CD4-positive, alpha-beta T cell treated with Interleukin-6 for 4 hours (primary cell): ENCODE measurements around the gene PRDM5.

ENCODE experiments used
- DNase-seq: peaks from one replicate; pipeline ENCODE4 v3.0.0-alpha.2; 2020; ENCODE audit warnings: mixed read lengths

Gene PRDM5

DNA sequence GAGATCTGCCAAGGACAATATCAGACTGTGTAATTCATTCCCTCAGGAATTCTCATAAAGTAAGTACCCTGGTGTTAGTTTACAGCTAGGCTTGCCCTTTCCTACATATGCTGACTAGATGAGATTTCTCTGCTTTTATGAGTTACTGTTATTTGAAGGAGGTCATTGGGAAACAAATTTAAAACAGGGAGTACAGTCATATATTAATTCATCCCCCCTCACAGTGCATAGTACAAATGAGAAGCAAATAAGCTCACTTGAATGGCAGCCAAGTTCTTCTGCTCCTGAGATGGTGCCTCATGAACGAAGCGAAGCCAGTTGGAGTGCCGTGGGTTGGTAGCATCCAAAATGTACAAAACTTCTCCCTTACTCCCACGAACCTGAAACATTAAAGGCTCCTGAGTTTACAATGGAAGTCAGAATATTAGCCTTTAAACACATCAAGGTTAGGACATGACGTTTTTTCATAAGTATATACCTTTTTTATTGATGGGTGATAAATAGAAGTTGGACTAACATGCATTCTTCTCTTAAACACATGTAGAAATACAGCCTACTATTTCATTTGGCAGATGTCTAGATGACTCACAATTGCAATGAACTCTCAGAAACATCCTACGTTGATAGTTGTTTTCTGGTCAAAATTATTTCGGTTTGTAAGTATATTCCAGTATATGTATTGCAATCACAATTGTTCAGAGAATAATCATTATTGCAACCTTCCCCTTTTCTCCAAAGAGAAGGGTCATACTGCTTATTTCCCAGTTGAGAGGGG, 69.2 kb downstream of the PRDM5 start:
- no peak for DNase-seq

DNA sequence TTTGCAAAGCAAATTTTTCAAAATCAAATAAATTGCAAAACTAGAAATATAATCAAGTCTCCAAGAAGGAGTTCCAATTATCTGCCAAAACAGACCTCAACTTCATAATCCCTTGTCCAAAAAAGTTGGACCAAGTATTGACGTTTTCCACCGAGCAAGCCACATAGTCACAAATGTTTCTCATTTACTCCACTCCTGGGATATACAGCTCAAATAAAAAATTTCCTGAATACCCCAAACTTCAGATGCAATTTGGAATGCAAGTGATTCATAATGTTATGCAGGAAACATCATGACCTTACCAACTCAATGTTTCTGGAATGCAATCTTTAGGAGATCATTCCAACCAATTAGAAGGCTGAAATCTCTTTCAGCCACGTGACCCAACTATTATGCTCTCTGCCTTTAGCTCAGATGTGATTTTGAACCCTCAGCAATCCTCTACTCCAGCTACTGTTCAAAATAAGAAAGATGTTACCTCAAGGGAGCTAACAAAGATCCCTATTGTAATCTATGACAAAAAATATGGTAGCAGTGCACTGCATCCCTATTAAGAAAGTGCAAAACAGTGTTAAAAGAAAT, 72.4 kb downstream of the PRDM5 start:
- DNase-seq = no peak

DNA sequence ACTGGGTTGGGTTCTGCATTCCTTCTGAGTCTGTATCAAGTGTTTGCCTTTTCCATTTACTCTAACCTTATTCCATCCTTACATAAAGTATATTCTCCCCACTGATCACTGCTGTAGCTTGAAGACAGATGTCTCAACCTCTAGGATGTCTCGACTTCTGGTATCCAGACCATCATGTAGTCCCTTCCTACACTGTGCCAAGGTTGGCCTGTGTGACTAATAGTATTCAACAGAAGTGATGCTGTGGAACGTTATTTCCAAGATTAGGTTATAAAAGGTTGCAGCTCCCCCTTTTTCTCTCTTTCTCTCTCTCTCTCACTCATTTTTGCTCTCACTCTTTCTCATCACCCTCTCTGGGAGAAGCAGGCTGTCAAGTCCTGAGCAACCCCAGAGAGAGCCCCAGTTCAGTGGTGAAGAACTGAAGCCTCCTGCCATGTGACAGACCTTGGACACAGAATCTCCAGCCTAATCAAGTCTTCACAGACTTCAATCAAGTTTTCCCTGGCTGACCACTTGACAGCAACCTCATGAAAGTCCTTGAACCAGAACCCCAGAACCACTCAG, 75.4 kb downstream of the PRDM5 start:
- DNase-seq = no peak

DNA sequence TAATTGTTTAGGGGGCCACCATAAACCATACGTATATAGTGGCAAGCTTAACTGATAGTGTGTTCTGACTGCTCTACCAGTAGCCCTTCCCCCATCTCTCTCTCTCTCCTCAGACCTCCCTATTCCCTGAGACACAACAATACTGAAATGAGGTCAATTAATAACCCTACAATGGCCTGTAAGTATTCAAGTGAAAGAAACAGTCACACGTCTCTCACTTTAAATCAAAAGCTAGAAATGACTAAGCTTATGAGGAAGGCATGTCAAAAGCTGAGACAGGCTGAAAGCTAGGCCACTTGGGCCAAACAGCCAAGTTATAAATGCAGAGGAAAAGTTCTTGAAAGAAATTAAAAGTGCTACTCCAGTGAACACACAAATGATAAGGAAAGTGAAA, 78.0 kb downstream of the PRDM5 start:
- no peak for DNase-seq

DNA sequence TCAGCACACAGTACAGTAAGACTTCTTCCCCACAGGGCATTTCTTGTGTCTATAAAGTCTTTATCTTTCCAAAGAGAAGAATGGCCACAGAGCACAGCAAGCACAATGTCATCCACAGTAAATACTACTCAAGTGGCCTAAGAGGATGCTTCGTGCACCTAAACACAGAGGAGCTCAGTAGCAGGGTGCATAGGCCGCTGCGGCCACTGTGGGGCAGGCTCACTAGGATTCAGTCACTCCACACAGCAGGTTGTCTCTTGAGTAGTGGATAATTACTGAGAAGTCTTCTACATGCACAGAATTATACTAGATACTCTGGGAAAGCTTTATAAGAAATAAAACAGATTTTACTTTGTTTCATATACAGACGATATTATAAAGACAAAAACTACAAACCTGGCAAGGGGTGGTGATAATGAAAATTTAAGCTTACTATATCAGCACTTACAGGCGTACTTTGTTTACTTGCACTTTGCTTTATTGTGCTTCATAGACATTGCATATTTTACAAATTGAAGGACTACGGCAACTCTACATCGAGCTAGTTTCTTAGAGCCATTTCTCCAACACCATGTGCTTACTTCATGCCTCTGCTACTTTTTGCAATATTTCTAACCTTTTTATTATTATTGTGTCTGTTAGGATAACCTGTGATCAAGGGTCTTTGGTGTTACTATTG, 78.5 kb downstream of the PRDM5 start:
- DNase-seq = no peak

DNA sequence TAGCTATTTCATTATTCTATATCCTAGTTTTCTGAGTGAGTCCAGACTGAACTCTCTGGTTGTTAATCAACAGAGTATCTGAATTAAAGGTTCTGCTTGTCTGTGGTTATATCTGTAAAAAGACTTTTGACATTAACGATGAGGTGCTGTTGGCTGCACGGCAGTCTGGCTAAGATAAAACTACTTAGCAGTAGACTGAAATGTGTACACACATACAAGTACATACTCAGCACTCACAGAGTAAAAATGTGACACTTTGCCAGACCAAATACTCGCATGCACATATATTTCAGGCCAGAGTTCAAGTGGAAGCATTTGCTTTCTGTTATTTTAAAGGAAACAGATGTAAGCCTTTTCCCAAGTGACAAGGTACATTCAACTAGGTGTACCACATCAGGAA, 80.5 kb downstream of the PRDM5 start:
- DNase-seq = no peak

DNA sequence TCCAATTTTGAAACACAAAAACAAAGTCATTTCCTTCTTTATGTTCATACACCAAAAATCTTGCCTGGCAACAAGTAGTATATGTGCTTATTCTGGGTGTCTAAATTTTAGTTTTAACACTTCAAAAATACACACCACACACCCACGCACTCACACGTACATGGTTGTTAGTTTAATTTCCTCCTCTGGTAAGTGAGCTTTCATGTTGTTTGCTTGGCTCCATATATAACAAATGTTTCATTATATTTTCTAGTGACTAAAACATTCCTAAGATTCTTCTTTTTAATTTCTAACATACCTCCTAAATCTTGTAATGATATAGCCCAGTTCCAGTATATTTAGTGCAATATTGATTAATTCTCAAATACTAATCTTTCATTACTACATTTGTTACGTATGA, 80.9 kb downstream of the PRDM5 start:
- DNase-seq = no peak

DNA sequence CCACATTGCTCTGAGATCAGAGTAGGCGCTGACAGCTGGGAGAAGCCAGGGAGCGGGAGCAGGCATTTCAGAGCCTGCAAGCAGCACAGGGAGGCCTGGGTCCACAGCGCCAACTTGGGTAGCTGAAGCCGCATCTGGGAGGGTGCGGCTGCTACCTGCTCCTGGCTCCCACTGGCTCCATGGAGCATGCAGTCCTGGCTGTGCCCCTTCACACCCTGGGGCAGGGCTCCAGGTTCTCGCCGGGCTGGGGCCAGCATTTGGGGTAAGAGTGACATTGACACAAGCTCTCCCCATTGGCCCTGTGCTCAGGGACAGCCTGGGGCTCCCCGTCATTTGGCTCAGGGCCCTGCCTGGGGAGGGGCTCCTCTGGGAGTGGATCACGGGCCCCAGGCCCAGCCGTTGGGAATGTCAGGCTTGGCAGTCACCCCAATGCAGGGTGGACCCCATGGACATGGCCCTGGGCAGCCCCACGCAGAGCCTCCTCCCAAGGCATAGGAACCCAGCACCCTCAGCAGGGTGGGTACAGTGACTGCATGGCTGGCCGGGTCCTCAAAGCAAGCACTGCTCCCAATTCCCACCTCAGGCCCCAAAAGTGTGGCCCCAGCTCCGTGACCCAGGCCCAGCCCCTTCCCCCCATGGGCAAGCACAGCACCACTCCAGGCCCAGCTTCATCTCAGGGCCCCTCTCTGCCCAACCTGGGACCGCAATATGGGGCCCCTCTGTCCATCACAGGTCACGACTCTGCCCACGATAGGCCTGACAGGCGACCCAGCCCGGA, 82.4 kb downstream of the PRDM5 start:
- no peak for DNase-seq

DNA sequence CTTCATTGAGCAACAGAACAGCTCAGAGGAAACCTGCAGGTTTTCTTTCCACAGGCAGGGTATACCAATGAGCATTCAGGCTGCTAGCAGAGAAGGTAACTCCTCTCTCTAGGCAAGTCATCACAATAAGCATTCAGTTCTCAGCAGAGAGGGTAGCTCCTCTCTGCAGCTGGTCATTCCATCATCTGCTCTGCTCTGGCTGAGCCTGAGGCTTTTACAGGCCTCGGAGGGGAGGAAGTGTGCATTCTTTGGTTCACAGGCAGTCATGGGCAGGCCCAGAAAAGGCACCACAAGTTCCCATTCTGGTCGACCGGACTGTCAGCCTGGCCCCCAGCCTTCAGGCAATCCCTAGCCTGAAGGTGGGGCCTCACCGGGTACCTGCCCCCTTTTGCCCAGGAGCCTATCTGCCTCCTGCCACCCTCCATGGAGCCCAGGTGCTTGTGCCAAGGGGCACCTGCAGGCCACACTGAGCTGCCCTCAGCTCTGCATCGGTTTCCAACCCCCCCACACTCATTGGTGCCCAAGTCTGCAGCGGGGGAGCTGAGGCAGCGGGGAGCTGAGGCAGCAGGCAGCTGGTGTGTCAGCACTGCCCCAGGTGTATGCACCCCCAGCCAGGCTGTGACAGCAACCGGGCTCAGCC, 83.1 kb downstream of the PRDM5 start:
- no peak for DNase-seq

DNA sequence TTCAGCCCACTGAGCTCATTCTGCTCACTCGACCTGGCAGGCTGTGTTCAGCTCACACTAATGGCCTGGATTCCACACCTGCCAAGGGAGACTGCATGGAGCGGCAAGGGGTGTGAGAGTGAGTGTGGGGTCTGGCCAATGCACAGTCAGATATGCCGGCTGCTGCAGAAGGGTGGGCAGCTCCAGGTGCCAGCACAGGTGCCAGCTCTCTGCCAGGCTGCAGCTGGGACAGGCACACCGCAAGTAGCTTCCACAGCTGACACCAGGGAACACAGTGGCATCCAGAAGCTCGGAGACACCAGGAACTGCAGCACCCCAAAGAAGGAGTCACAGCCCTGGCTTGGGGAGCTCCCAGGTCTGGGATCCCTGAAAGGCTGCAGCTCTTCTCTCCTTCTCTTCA, 83.7 kb downstream of the PRDM5 start:
- no peak for DNase-seq

DNA sequence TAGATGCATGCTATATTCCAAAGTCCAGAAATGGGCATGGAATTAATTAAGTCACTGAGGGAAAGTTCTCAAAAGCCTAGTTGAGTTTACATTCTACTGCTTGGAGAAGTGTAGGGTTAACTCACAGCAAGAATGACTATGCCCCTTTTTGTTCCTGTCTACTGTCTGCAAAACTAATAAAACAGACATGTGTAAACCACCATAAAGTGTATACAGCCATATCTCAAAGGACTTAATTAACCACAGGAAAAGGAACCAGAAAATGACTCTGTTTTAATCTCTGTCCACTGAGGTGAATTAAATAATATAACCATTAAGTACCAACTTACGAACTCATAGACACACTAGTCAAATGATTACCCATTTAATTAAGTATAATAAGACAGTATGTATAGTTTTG, 84.9 kb downstream of the PRDM5 start:
- DNase-seq = no peak

DNA sequence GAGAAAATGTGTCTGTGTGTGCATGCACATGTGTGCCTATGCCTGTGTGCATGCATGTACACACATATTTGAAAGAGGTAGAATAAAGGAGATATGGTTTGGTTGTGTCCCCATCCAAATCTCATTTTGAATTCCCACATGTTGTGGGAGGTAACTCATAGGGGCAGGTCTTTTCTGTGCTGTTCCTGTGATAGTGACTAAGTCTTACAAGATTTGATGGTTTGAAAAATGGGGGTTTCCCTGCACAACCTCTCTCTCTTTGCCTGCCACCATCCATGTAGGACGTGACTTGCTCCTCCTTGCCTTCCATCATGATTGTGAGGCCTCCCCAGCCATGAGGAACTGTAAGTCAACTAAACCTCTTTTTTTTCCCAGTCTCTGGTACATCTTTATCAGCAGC, 87.2 kb downstream of the PRDM5 start:
- no peak for DNase-seq

DNA sequence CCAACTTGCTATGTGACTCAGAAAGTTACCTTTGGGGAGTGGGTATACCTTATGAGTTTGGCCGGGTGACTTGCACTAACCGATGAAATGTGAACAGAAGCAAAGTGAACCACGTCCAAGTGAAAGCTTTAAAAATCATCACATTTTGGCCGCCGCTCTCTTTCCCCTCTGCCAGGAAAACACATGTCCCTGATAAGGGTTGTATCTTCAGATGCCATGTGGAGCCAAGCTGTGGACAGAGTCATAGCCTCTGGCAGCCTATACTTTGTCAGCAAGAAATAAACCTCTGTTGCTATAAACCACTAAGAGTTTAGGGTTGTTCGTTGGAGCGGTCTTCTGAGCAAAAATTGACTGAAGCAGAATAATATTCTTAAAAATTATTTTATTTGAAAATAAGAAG, 92.3 kb downstream of the PRDM5 start:
- no peak for DNase-seq

DNA sequence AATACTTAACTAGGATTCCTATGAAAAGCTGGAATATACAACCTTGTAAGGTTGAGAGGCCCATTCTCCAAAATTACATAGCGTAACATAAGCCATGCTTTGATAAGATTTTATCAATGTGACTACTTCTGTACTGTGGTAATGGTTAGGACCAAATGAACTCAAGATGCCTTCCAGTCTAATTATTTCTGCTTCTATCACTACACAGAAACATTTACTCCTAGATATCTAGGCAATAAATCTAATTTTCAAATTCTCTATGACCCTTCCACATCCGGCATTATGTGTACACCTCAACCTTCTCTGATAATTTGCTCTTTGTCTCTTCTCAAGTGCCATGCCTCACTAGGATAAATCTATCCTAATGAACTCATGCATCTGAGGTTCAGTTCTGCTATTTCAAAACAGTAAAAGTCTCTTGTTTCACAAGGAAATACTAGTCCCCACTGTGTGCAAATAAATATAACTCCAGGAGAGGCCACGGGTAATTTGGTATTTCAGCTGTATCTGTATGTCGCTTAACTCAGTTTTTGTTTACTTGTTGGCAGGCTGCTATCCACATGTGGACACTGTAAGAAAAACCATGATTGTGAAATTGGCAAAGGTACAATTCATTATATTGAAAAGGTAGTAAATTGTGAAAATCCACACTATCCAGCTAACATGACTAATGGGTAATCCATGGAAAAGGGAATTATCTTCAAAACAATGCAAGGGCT, 93.3 kb downstream of the PRDM5 start:
- DNase-seq = no peak

DNA sequence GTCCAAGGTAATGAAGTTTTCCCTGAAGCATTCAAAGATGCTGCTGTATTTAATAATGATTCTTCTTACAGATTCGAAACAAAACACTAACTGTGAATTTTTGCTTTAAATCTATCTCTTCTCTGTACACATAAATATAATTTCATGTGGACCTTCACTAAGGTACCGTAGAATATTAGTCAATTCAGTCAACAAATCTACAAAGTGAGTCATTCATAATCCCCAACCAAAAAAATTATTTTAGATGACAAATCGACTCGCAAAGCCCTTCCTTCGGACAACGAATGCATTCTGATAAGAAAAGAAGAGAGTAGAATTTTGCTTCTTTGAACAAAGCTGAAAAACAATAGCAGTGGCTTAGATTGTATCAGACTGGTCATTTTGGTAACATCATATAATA, 95.7 kb downstream of the PRDM5 start:
- no peak for DNase-seq

DNA sequence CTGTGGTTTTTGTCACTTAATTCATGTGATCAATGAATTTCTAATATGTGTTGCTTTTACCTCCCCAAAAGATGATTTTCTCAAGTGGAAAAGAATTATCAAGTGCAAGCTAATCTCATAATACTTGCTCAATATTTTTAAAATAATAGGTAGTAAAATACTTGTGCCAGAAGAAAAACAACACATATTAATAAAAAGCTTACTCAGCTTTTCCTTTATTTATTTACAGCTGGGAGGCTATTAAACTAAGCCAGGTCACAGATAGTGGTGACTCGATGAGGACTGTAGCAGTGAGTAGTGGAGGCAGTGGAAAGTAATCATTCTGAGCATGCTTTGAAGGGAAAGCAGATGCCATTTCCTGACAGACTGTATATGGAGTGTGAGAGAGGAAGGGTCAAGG, 96.1 kb downstream of the PRDM5 start:
- no peak for DNase-seq

DNA sequence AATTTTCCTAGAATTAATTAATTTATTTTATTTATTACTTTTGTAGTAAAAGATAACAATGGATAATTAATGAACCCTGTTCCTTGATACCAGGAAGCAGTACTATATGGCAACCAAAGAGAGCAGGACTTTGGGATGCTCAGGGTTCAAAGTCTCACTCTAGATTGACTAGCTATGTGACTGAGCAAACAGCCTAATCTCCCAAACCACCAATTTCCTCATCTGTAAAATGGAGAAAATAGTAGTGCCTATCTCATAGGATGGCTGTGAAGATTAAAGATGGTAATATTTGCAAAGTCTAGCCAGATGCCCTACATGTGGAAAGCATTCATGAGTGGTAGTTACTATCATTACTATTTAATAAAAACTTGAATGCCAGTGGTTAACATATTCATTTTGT, 97.6 kb downstream of the PRDM5 start:
- no peak for DNase-seq

DNA sequence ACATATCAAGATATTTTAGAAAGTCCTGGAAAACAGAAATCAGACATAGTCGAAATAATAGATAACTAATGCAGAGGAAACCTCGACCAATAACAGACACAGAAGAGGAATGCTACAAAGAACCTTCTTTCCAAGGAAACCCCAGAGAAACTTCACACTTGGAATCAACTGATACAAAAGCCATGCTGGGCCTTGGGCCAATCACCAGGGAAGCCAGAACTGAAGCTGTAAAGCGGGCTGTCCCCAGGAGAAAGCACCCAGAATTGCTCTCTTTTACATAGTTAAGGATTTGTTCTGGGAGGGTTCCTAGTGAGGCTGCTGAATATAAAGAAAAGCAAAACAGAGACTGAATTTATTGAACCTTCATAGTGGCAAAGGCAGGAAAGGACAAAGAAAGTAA, 100.5 kb downstream of the PRDM5 start:
- DNase-seq = no peak

DNA sequence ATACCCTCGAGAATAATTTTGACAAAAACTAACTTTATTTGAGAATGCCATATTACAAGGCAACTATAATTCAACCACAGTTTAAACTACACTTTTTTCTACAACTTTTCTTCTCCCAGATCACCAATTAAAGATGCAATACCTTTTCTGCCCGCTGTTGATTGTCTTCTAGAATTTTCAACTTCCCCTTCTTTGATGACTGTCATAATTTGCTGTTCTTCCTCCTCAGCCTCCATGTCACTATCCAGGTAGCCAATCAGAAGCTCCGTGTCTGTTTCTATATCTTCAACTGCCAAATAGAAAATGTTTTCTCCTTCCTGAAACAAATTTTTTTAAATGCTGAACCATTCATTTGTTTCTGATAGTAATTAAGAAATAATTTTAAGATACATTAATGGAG, 101.5 kb downstream of the PRDM5 start:
- DNase-seq = no peak

DNA sequence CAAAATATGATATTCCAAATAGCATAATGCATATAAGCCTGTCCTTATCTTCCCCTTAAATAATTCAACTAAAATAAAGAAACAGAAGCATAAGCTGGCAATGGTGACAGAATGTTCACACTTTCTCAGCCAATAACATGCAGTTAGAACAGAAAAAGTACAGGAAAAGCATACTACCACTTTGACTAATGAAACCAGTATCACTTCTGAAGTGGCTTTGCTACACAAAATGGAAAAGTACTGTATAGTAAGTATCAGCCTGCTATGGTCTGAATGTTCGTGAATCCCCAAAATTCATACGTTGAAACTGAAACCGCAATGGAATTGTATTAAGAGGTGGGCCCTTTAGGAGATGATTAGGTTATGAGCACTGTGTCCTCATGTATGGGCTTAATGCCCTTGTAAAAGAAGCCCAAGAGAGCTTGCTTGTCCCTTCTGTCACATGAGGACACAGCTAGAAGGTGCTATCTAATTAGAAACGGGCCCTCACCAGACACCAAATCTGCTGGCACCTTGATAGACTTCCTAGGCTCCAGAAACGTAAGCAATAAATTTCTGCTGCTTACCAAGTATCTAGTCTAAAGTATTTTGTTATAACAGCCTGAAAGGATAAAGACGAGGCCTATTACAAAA, 102.6 kb downstream of the PRDM5 start:
- DNase-seq = no peak

DNA sequence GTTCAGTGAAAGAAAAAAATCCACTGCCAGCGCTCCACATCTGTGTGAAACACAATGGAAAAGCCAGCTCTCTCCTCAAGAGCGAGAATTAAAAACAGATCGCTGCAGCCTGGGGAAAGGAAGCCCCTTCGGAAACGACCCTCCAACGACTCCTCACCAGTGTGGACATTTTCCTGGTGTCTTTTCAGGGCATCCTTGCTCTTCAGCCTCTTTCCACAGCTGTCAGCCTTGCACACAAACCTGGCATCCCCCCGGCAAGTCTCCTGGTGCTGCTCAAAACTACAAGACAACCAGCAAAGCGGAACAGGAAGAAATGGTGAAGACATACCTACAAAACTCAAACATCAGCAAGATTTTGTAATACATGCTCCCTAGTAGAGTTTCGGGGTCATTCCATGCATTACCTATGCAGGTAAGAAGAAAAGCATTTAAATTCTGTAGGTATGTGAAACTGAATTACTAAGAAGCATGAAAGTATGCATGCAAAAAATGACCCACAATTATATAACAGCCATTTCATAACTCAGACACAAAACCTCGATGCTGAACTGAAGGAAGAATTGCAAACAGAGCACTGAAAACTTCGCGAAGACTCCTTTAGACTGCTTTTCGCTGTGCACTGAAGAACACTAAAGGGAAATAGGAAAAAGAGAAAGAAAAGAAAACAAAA, 106.1 kb downstream of the PRDM5 start:
- DNase-seq = no peak
